ENCODE measurements around the gene KBTBD8.

DNA sequence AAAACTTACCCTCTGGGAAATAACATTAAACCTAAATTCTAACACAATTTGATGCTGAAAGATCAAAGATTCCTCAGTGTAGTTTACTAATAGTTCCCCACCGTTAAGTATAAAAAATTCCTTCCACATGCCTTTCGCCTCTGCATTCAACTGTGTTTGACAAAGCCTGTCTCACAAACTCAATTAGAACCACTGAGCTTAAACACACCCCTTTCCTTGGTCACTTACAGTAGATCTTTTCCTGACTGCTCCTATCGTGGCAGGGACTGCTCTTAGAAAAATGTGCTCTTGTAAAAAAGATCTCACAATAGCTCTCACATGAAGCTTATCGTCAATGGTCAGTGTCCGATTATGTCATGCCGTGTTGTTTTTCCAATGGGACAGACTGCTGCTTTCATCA is 8.9 kb upstream of the KBTBD8 start:
- no peak for TF ChIP-seq TAF1 (IDR thresholded peaks at IDR 0.05; ENCODE audit: low read depth, low read length)
- TF ChIP-seq, protein P1, sequence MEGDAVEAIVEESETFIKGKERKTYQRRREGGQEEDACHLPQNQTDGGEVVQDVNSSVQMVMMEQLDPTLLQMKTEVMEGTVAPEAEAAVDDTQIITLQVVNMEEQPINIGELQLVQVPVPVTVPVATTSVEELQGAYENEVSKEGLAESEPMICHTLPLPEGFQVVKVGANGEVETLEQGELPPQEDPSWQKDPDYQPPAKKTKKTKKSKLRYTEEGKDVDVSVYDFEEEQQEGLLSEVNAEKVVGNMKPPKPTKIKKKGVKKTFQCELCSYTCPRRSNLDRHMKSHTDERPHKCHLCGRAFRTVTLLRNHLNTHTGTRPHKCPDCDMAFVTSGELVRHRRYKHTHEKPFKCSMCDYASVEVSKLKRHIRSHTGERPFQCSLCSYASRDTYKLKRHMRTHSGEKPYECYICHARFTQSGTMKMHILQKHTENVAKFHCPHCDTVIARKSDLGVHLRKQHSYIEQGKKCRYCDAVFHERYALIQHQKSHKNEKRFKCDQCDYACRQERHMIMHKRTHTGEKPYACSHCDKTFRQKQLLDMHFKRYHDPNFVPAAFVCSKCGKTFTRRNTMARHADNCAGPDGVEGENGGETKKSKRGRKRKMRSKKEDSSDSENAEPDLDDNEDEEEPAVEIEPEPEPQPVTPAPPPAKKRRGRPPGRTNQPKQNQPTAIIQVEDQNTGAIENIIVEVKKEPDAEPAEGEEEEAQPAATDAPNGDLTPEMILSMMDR (IDR thresholded peaks at IDR 0.05; ENCODE audit: control extremely low read depth in 1 of 3, insufficient read depth in 1 of 3, low read depth in 1 of 3, low read length in 3 of 3), result no peak
- no peak for TF ChIP-seq MAX (IDR thresholded peaks at IDR 0.05)
- no peak for TF ChIP-seq ATF2 (IDR thresholded peaks at IDR 0.05; ENCODE audit: low read length)
- TF ChIP-seq KDM5A (IDR thresholded peaks at IDR 0.05; ENCODE audit: low read length), result no peak
- TF ChIP-seq USF2 (IDR thresholded peaks at IDR 0.05; ENCODE audit: low read length), result no peak
- no peak for TF ChIP-seq GTF2F1 (IDR thresholded peaks at IDR 0.05; ENCODE audit: borderline replicate concordance, low read depth, low read length)
- no peak for TF ChIP-seq POLR2A (IDR thresholded peaks at IDR 0.05; ENCODE audit: control extremely low read depth in 1 of 2, low read depth in 2 of 2, low read length in 2 of 2)
- TF ChIP-seq POLR2AphosphoS5 (IDR thresholded peaks at IDR 0.05; ENCODE audit: low read depth, low read length), result no peak
- TF ChIP-seq EP300 (IDR thresholded peaks at IDR 0.05; ENCODE audit: borderline replicate concordance in 1 of 2, low read depth in 2 of 2, low read length in 2 of 2), result no peak
- TF ChIP-seq SAP30 (IDR thresholded peaks at IDR 0.05; ENCODE audit: insufficient read depth, insufficient replicate concordance, low read length), result no peak
- no peak for TF ChIP-seq GABPA (IDR thresholded peaks at IDR 0.05; ENCODE audit: borderline replicate concordance, insufficient read depth, low read length)
- no peak for TF ChIP-seq EGR1 (IDR thresholded peaks at IDR 0.05; ENCODE audit: borderline replicate concordance, low read depth, low read length)
- TF ChIP-seq JUN (IDR thresholded peaks at IDR 0.05; ENCODE audit: low read depth, low read length), result no peak
